HG03196 (cell line): ENCODE measurements around the gene CEACAM4.
"Not testable (repeated sequence)": the region's sequence is repeated elsewhere in the genome, so short reads cannot be mapped to it uniquely, and the experiment has no call there.

Experiments used
- ATAC-seq: cut with Tn5 transposase; IDR thresholded peaks from one replicate; pipeline ENCODE4 v1.9.1; 2021; ENCODE audit not compliant: unreplicated experiment

CEACAM4 gene

GRCh38 chr19:41586064-41586463, 40.8 kb downstream of the CEACAM4 start:
- no peak for ATAC-seq

GRCh38 chr19:41584931-41585330, 41.9 kb downstream of the CEACAM4 start:
- no peak for ATAC-seq

GRCh38 chr19:41584260-41584810, 42.5 kb downstream of the CEACAM4 start:
- ATAC-seq, result no peak

- not testable (repeated sequence) for ATAC-seq
Observed at GRCh38 chr19:41582577-41583182, 44.2 kb downstream of the CEACAM4 start.

- ATAC-seq, result not testable (repeated sequence)
Observed at GRCh38 chr19:41581068-41581467, 45.8 kb downstream of the CEACAM4 start.

GRCh38 chr19:41578886-41579285, 48.0 kb downstream of the CEACAM4 start:
- no peak for ATAC-seq

- ATAC-seq, result no peak
Observed at GRCh38 chr19:41577833-41578232, 49.0 kb downstream of the CEACAM4 start.

- ATAC-seq, result no peak
Observed at GRCh38 chr19:41577144-41577830, 49.6 kb downstream of the CEACAM4 start.

GRCh38 chr19:41575998-41576397, 50.9 kb downstream of the CEACAM4 start, which contains the start of gene CEACAM21:
TSS of gene CEACAM21 (plus strand) at chr19:41576166. CDS start at chr19:41576275, 109 bp downstream.
- no peak for ATAC-seq

GRCh38 chr19:41570639-41571112, 56.2 kb downstream of the CEACAM4 start:
- peak; percentile 72 for ATAC-seq

GRCh38 chr19:41570179-41570578, 56.7 kb downstream of the CEACAM4 start:
- no peak for ATAC-seq

- ATAC-seq, result no peak
Observed at GRCh38 chr19:41569481-41570150, 57.3 kb downstream of the CEACAM4 start.
